ENCODE results near the gene SERPING1. TPM values are rescaled to one million over a fixed set of nuclear protein-coding genes. Genes with fewer than 3 reads are reported as not detected.

SERPING1 gene
- total RNA-seq, 1 donor = 10.8 TPM

GRCh38 chr11:57571606-57572005 is 25.9 kb upstream of the SERPING1 start:
- no peak overlapping the region for H3K4me3 ChIP-seq (ENCODE audit: low read depth, low read length)
- TF ChIP-seq CTCF (IDR thresholded peaks at IDR 0.05; ENCODE audit: insufficient read depth, low read depth, low read length) = no peak
- no peak for DNase-seq (ENCODE audit: low read depth)

GRCh38 chr11:57574061-57574460 is 23.4 kb upstream of the SERPING1 start:
- TF ChIP-seq CTCF (IDR thresholded peaks at IDR 0.05; ENCODE audit: insufficient read depth, low read depth, low read length) = no peak
- no peak overlapping the region for H3K4me3 ChIP-seq (ENCODE audit: low read depth, low read length)
- DNase-seq (ENCODE audit: low read depth) = no peak

GRCh38 chr11:57584341-57584740 is 13.1 kb upstream of the SERPING1 start:
- no peak overlapping the region for H3K4me3 ChIP-seq (ENCODE audit: low read depth, low read length)
- DNase-seq (ENCODE audit: low read depth) = no peak
- TF ChIP-seq CTCF (IDR thresholded peaks at IDR 0.05; ENCODE audit: insufficient read depth, low read depth, low read length) = no peak

GRCh38 chr11:57585301-57585700 is 12.2 kb upstream of the SERPING1 start:
- DNase-seq (ENCODE audit: low read depth) = no peak
- TF ChIP-seq CTCF (IDR thresholded peaks at IDR 0.05; ENCODE audit: insufficient read depth, low read depth, low read length) = no peak
- no peak overlapping the region for H3K4me3 ChIP-seq (ENCODE audit: low read depth, low read length)

GRCh38 chr11:57586711-57587245 is 10.7 kb upstream of the SERPING1 start:
- no peak overlapping the region for H3K4me3 ChIP-seq (ENCODE audit: low read depth, low read length)
- no peak for DNase-seq (ENCODE audit: low read depth)
- no peak for TF ChIP-seq CTCF (IDR thresholded peaks at IDR 0.05; ENCODE audit: insufficient read depth, low read depth, low read length)

- no peak for TF ChIP-seq CTCF (IDR thresholded peaks at IDR 0.05; ENCODE audit: insufficient read depth, low read depth, low read length)
- H3K4me3 ChIP-seq (ENCODE audit: low read depth, low read length) = no peak overlapping the region
Measured at GRCh38 chr11:57588046-57588710, 9.3 kb upstream of the SERPING1 start.

More at GRCh38 chr11:57588046-57588710, 9.3 kb upstream of the SERPING1 start:
- DNase-seq (ENCODE audit: low read depth) = no peak
